LNCAP (cell line): ENCODE measurements around the gene DPP6.

Source experiments
- CTCF ChIP-seq: fragments of 450-650 bp; IDR thresholded peaks from 2 replicates; pipeline ENCODE4 v1.5.1; 2017; ENCODE audit warnings: mild to moderate bottlenecking

The DPP6 gene

GRCh38 chr7:154753226-154753625 lies 701.0 kb downstream of the DPP6 start:
- TF ChIP-seq CTCF, result no peak

GRCh38 chr7:154757756-154758155 lies 705.6 kb downstream of the DPP6 start:
- no peak for TF ChIP-seq CTCF

- no peak for TF ChIP-seq CTCF
Measured at GRCh38 chr7:154759989-154760388, 707.8 kb downstream of the DPP6 start.

GRCh38 chr7:154765118-154765517 lies 712.9 kb downstream of the DPP6 start:
- TF ChIP-seq CTCF, result no peak

- no peak for TF ChIP-seq CTCF
Measured at GRCh38 chr7:154767142-154767541, 714.9 kb downstream of the DPP6 start.

DNA sequence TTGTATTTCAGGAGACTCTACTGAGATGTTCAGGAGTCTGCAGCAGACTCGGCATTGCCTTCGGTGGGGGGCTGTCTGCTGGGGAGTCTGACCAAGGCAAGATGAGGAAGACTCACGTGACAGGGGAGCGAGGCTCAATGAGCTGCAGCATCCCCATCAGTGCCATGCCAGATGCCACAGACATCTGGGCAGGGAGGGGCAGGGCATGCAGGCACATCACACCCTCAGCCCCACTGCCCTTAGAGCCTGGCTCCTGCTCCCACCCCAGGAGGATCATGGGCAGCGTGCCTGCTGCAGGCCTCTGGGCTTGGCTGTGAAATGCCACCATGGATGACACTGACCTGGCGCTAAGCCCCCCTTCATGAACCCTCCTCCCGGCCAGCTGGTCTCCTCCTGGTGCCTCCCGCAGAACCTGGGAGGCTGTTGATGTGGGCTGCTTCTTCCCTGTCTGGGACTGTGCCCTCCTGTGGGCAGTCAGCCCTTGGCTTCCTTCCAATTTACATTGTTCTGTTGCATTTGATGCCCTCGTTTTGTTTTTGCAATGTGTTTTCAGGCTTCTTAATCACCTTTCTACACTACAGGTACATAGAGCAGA lies 715.7 kb downstream of the DPP6 start:
- TF ChIP-seq CTCF, result no peak

DNA sequence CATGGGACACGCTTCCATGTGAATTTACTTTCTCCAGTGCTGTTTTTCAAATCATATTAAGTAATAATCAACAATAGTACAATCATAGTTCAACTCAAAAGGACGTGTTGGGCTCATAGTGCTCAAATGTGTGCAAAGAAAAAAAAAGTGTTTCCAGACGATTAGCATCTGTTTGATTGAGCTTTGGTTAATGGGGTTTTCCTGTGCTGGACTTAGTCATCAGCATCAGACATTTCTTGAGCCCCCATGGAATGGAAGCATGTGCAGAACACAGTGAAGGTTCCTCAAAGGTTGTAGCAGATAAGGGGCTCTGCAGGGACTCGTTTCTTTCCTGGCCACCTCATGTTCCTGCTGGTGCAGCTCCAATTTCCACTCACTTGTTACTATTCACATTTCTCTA lies 716.8 kb downstream of the DPP6 start:
- TF ChIP-seq CTCF, result no peak

DNA sequence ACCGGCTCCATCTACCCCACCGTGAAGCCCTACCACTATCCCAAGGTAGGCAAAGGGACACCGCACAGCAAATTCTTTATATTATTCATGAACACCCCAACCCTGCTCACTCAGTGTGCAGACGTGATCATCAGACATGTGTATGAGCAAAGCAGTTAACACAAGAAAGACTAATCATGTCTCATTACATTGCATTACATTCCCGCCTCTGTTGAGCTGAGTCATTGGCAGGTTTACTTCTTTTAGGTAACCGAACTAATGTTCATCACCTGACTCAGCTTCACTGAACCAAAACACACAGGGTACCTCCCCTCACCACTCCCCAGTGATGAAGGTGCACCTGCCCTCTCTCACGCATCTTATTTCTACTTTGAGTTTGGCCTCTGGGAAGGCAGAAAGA lies 717.3 kb downstream of the DPP6 start:
- TF ChIP-seq CTCF, result no peak
